ENCODE results near the gene CHMP6.

CHMP6 gene

DNA sequence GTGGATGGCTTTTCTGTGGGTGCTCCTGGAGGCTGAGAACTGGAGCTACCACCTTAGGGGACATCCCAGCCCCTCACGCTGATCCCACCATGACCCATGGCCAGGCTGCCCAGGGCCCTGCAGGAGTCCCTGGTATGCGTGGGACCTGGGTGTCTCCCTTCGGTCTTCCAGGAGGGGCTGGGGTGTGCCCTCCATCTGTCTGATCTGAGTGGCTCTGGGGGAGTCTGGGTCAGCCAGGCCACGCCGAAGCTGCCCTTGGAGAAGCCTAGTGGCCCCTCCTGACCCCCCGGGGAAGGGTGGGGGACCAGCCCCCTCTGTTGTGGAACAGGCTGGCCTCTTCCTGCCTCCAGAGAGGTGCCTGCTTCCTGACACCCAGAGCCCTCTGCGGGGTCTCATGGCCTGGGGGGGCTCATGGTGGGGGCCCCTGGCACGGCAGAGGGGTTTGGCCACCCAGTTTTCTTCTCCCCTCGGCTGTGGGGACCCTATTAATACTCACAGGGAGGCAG lies 54.0 kb downstream of the CHMP6 start:
- 93 to 96% methylated on average over 9 of the region's 9 CpGs for WGBS, 2 experiments
- no peak overlapping the region for H3K4me3 ChIP-seq (ENCODE audit: insufficient read depth, low read depth, low read length)
- H3K27ac ChIP-seq (ENCODE audit: insufficient read depth, low read depth, low read length, poor library complexity, severe bottlenecking): no peak overlapping the region
- no peaks in the 10 kb centered on the region for H3K36me3 ChIP-seq (ENCODE audit: control insufficient read depth, insufficient read depth, low read length)
- H3K9me3 ChIP-seq (ENCODE audit: control insufficient read depth, low read length): no peaks in the 10 kb centered on the region
- no peaks in the 10 kb centered on the region for H3K27me3 ChIP-seq (ENCODE audit: control insufficient read depth, insufficient read depth, low read length, poor library complexity, severe bottlenecking)
- H3K4me1 ChIP-seq (ENCODE audit: control insufficient read depth, insufficient read depth, low read length): peaks cover 29% of the 10 kb centered on the region

DNA sequence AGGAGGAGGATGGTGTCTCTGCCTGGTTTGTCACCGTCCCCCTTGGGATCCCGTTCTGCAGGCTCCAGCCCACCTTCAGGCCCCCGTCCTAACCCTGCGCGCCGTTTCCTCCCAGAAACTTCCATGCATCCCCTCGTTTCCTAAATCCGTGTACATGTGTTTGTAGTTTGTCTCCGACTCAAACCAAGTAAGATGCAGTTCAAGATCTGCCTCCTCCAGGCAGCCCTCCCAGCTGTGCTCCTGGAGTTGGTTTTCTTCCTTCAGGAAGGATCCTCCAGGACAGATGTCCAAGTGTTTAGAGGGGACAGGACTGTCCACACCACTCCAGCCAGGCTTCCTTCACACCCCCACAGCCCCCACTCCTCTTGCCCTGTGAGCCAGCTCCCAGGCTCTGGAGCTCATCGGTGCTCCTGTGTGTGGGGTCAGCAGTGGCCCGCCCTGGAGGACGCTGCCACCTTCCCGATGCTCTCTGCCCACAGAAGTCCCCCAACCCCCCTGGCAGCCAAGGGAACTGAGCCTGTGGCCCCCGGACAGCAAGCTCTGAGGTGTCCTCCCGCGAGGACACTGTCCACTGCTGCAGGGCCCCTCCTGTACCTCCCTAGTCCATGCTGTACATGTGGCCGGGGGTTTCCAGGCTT lies 54.6 kb downstream of the CHMP6 start:
- Histone ChIP-seq H3K9me3 (ENCODE audit: control insufficient read depth, low read length) (no peaks in the 10 kb centered on the region), H3K27me3 (ENCODE audit: control insufficient read depth, insufficient read depth, low read length, poor library complexity, severe bottlenecking) (no peaks in the 10 kb centered on the region), H3K4me1 (ENCODE audit: control insufficient read depth, insufficient read depth, low read length) (peaks cover 27% of the 10 kb centered on the region), H3K36me3 (ENCODE audit: control insufficient read depth, insufficient read depth, low read length) (no peaks in the 10 kb centered on the region), H3K27ac (ENCODE audit: insufficient read depth, low read depth, low read length, poor library complexity, severe bottlenecking) (no peak overlapping the region), H3K4me3 (ENCODE audit: insufficient read depth, low read depth, low read length) (no peak overlapping the region)
- WGBS, 2 experiments: 95% methylated on average over 17 of the region's 17 CpGs

DNA sequence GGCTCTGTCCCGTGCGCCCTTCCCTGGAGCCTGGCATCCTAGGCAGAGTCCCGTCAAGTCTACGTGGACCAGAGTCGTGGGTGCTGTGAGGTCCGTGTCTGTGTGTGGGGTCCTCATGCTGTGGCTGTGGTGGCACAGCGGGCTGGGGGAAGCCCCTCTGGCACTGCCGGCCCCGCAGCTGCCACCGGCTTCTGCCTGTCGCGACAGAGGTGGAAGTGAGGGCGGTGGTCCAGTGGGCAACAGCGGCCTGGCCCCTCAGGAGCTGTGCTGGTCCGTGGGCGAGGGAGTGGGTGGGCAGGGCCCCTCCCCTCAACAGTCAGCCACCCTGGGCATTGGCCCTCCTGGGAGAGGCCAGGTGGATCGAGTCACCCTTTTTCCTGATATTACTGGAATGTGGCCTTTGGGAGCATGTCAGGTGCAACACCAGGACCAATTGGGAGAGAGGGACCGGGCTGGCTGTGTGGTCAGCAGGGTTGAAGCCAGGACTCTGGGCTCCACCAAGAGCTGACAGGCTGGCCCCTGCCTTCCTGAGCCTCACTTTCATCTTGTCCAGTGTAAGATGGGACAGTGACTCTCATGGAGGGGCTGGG lies 55.2 kb downstream of the CHMP6 start:
- 95% methylated on average over 18 of the region's 18 CpGs for WGBS, 2 experiments
- Histone ChIP-seq H3K27me3 (ENCODE audit: control insufficient read depth, insufficient read depth, low read length, poor library complexity, severe bottlenecking) (no peaks in the 10 kb centered on the region), H3K4me1 (ENCODE audit: control insufficient read depth, insufficient read depth, low read length) (peaks cover 28% of the 10 kb centered on the region), H3K9me3 (ENCODE audit: control insufficient read depth, low read length) (no peaks in the 10 kb centered on the region), H3K36me3 (ENCODE audit: control insufficient read depth, insufficient read depth, low read length) (no peaks in the 10 kb centered on the region), H3K27ac (ENCODE audit: insufficient read depth, low read depth, low read length, poor library complexity, severe bottlenecking) (no peak overlapping the region), H3K4me3 (ENCODE audit: insufficient read depth, low read depth, low read length) (no peak overlapping the region)

DNA sequence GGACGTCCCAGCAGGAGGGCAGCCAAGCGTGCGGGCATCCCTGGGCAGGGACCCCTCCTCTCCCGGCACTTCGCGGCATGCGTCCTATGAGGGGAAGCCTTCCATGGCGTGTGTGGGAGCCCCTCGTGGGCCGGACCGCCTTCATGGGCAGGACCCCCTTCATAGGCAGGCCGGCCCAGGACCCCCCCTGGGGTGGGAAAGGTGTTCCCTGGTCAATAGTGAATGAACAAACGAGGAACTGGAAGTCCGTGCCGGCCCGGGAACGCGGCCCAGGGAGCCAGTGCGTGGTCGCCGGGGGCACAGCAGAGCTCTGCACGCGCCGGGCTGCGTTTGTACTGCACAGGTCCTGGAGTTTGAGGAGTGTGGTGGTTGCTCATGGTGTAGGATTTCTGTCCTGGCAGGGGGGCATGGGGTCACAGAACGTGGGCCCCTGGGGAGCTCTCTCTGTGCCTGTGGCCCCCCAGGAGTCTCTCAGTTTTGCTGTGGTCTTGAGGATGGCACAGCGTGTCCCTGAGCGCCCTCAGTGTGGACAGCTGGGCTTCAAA lies 57.3 kb downstream of the CHMP6 start:
- H3K27ac ChIP-seq (ENCODE audit: insufficient read depth, low read depth, low read length, poor library complexity, severe bottlenecking): no peak overlapping the region
- WGBS, 2 experiments: 95% methylated on average over 28 of the region's 28 CpGs
- no peak overlapping the region for H3K4me3 ChIP-seq (ENCODE audit: insufficient read depth, low read depth, low read length)
- H3K4me1 ChIP-seq (ENCODE audit: control insufficient read depth, insufficient read depth, low read length): peaks cover 28% of the 10 kb centered on the region
- no peaks in the 10 kb centered on the region for H3K36me3 ChIP-seq (ENCODE audit: control insufficient read depth, insufficient read depth, low read length)
- H3K9me3 ChIP-seq (ENCODE audit: control insufficient read depth, low read length): no peaks in the 10 kb centered on the region
- no peaks in the 10 kb centered on the region for H3K27me3 ChIP-seq (ENCODE audit: control insufficient read depth, insufficient read depth, low read length, poor library complexity, severe bottlenecking)

DNA sequence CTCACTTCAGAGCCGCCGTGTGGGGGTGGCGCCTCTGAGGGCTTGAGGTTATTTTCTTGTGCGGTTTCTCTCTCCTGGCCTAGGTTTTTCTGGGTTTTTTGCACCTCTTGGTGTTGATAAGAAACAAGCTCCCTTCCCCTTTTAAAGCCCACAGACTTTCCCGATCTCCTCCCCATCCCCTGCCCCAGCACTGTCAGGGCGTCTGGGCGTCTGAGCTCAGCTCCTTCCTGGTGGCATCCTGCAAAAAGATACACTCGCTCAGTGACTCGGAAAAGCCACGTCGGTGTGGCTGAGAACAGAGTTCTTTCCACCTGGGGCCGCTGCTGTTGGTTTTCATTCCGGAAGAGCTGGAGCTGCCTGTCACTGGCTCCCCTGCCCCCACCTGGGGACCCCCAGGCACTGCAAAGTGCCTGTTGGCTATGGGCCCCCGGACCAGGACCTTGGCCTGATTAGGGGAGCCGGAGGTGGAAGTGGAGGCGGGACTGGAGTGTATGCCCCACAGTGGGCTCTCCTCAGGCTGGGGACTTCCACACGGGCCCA lies 57.8 kb downstream of the CHMP6 start:
- H3K36me3 ChIP-seq (ENCODE audit: control insufficient read depth, insufficient read depth, low read length): no peaks in the 10 kb centered on the region
- H3K4me1 ChIP-seq (ENCODE audit: control insufficient read depth, insufficient read depth, low read length): peaks cover 23% of the 10 kb centered on the region
- WGBS, 2 experiments: 87 to 88% methylated on average over 17 of the region's 17 CpGs
- no peak overlapping the region for H3K27ac ChIP-seq (ENCODE audit: insufficient read depth, low read depth, low read length, poor library complexity, severe bottlenecking)
- no peak overlapping the region for H3K4me3 ChIP-seq (ENCODE audit: insufficient read depth, low read depth, low read length)
- no peaks in the 10 kb centered on the region for H3K27me3 ChIP-seq (ENCODE audit: control insufficient read depth, insufficient read depth, low read length, poor library complexity, severe bottlenecking)
- no peaks in the 10 kb centered on the region for H3K9me3 ChIP-seq (ENCODE audit: control insufficient read depth, low read length)

Data from ectodermal cell (in vitro differentiated cells).